ENCODE results near the gene FSD1L.

Gene FSD1L
- total RNA-seq = 14.6 to 345 (median 30.9) reads per million in 17 experiments

DNA sequence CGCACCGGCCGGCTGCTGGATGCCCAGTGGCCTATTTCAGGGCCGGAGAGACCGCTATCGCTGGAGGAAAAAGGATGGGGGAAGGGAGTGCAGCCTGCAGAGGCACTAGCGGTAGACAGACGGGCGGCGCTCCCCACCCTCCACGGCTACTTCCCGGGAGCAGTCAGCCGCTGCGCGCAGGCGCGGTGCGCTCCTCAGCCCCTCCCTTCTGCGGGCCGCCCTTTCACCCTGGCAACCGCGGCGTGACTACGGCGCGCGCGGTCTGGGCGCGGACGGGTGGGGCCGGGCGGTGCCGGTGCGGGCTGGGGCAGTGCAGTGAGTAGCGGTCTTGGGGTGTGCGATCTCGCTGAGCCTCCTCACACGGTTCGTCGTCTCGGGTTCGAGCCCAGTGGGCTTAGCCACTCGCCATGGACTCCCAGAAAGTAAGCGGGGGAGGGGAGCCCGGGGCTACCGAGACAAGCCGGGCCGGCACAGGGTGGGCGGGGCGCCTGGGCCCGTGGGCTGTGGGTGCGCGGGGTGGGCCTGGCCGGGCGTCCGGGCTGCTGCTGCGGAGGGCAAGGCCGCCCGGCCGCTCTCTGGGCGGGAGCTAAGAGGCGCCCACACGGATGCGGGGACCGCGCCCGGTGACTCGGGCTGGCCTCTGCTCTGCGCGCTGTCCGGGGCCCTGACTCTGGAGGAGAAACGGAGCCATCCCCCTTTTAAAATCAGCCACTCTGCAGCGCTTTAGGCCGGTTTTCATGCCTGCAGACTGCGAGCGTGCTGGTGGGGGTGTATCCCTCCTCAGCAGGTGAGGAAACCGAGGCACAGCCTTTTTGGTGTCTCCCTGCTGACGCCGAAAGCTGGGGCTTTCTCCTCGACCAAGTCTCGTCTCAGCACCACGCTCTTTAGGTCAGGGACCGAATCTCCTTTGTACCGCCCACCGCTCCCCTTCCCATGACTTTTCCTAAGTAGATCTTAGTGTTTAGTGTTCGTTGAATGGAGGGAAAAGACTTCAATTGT is at the start of gene FSD1L:
Gene FSD1L, plus strand, starts transcription at position 221 of the 999 bp plus-strand sequence. Its CDS starts 187 bp downstream, at position 408.
- peak; percentile 93 to 98 (median 96) for DNase-seq

- DNase-seq = no peak
Measured at GRCh38 chr9:105399117-105399516, 48.7 kb upstream of the FSD1L start.

DNA sequence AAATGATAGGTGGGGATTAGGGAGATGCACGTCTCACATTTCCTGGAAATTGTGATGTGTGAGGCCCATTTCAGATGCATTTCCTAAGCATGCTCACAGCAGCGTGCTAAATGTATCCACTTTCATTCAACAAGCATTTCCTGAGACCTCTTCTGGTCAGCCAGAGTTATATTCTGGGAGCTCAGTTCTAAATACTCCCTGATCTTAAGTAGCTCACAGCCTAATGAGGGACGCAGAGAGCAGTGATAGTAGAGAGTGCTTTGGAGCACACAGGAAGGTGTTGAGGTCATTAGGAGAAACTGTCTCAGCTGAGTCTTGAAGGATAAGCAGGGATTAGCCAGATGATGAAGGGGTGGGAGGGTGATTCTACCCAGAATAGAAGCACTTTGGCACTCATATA is 46.2 kb upstream of the FSD1L start:
- DNase-seq = no peak

GRCh38 chr9:105403552-105404248 is 44.1 kb upstream of the FSD1L start:
- no peak for DNase-seq

DNA sequence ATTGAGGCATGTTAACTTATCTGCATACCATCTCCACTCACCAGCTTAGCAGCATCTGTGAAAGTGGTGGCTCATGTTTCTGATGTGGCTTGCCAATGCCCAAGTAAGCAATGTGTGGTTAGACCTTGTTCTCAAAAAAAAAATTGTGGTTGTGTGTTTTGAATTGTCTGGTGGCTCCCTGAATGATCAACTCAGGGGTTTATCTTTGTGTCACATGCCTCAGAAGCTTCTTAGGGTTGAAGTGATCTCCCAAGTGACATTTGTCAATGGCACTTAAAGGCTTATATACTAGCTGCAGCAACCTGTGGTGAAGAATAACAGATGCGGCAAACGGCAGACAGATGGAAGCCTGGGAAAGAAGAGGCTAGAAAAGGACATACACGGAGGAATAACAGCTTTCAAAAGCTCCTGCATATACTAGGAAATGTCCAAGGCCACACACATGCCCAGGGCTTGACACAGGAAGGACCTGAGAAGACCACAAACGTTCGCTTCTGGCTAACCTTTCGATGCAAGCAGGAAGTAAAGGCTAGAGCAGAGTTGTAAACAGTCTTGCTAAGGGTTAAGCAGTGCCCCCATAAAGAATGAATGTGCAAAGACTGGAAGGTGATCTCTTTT is 42.2 kb upstream of the FSD1L start:
- DNase-seq = no peak

DNA sequence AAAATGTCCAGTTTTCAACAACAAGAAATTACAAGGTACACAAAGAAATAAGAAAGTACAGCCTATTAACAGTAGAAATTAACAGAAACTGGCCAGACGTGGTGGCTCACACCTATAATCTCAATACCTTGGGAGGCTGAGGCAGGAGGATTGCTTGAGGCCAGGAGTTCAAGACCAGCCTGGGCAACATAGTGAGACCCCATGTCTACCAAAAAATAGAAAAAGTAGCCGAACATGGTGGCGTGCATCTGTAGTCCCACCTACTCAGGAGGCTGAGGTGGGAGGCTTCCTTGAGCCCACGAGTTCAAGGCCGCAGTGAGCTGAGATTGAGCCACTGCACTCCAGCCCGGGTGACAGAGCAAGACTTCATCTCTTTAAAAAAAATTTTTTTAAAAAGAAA is 41.5 kb upstream of the FSD1L start:
- DNase-seq = no peak

DNA sequence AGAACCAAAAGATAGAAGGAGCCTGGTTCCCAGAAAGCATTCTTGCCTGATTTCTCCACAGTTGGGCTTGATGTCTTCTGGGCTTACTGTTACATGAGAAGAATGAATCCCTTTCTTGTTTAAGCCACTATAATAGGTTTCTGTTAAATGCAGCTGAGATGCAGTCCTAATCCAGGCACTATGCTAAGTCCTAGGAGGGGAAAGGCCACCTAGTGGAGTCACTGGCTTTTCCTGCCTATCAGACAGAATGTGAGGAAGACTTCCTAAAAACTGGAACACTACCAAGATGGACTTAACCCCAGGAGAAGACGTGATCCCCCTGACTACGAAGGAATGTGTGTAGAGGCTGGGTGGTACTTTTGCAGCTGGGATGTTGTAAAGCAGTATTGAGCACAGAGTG is 34.3 kb upstream of the FSD1L start:
- DNase-seq = peak in 1 of 4 experiments; percentile 16

GRCh38 chr9:105414947-105415661 is 32.7 kb upstream of the FSD1L start:
- DNase-seq = peak; percentile 53 to 76 (median 60)

- no peak for DNase-seq
Measured at GRCh38 chr9:105415662-105415980, 32.2 kb upstream of the FSD1L start.

DNA sequence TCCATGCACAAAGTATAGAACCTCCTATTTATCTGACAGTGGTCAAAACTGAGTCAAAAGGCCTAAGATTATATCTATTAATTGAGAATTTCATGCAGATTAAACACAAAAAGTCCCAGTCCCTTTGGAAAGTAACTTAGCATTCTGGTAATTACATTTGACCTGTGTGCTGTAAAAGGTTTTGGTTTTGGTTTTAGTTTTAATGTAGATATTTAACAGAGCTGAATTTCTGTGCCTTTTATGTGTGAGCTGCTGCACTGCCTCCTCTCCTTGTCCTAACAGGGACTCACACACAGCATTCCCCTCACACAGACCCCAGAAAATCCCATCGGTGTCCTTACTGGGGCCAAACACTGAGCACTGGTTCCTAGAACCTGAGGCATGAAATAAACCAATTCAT is 31.0 kb upstream of the FSD1L start:
- no peak for DNase-seq

DNA sequence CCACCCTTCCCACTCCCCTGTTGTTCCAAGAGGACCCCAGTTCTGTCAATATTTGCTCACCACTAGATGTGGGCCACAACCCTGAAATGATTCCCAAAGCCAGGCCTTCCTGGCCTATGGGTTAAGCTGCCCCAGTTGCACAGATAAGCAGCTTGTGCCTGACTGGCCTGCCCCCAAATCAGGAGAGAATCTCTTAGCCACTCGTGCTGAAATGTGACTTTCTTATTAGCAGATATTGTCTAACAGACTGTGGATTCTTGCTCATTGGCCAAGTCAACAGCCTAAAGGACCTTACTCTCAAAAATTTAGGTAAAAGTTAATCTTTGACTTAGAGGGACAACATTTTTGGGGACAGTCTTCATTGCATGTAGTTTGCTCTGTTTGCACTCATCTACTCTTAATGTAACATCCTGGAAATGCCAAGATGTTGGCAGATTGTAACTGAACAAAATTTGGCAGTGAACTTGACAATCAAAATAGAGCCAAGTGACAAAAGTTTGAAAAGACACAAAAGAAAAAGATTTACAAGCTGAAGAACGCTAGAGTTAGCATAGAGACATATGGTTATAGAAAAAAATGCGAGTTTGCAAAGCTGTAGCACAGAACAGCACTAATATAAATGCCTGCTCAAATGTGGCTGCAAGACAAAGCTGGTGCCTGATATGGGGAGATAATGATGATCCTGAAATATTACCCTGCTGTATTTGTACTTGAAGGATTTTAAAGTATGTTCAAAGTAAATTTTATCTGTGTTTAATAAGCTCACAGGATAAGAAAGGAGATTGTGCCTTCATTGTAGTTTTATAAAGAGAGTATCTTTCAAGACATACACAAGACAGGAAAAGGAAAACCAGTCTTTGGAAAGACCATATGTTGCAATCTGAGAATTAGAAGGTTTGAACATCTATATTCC is 29.0 kb upstream of the FSD1L start:
- DNase-seq = no peak

- no peak for DNase-seq
Measured at GRCh38 chr9:105419816-105420597, 27.8 kb upstream of the FSD1L start.

DNA sequence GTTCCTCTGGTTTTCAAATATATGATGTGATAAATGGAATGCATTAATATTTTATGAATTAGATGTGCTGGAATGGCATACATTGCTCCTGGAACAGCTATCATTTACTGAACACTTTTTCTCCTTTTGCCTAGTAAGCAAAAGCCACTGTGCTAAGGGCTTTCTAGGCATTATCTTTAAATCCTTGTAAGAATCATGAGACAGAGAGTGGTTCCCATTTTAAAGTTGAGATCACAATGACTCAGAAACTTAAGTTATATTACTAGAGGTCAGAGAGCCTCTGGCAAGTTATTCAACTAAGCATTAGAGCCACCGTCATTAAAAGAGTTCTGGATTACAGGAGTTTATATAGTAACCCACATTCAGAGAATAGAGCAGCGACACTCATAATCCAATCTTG is 26.7 kb upstream of the FSD1L start:
- peak; percentile 40 to 88 (median 64) for DNase-seq

- DNase-seq = peak in 1 of 4 experiments; percentile 16
Measured at GRCh38 chr9:105421864-105422263, 26.0 kb upstream of the FSD1L start.

DNA sequence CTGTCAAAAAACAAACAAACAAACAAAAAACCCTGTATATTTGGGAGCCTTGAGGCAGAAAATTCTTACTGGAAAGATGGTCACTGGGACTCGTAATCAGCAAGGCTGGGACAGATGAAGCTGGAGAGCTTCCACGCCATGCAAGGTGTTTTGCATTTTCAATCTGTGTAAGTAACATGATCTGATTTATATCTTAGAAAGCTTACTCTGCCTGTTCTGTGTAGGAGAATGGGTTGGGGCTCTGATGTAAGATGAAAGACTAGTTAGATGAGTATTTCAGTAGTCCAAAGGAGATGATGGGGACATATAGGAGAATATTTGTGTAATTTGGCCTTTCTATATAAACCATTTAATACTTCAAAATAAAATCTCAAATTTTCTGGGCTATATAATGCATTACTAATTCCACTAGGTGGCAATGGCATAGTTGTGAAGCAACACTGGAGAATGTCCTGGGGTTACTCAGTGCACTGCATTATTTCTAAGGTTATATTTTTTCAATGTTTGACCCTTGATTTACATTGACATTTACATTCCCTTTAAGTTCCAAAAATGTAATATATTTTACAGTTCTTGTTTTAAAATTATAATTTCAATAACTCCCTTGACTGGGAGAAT is 21.9 kb upstream of the FSD1L start:
- DNase-seq = peak in 2 of 4 experiments; percentile 53 to 58

- DNase-seq = no peak
Measured at GRCh38 chr9:105426657-105427056, 21.2 kb upstream of the FSD1L start.

DNA sequence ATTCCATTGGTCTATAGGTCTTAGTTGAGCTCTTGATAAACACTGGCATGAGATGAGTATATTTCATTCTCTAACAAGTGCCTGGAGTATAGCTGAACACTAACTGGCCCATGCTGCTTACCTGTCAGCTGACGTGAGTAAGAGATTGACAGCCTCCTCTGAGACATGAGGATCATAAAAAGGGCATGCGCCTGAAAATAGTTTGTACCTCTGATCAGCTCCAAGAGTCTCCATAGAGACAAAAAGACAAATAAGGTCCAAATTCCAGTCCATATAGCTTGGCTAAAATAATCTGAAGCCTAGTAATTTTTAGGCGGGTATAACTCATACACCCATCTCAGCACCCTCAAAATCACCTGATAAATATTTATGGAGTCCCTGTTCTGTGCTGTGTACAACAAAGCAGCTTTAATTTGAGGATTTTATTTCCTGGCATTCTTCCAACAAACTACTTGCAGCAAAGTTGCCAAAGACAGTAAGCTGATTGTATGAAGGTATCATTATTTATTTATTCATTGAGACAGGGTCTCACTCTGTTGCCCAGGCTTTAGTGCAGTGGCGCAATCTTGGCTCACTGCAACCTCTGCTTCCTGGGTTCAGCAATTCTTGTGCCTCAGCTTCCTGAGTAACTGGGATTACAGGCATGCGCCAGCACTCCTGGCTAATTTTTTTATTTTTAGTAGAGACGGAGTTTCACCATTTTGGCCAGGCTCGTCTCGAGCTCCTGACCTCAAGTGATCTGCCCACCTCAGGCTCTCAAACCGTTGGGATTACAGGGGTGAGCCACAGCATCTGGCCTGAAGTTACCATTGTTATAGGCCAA is 16.2 kb upstream of the FSD1L start:
- DNase-seq = no peak

DNA sequence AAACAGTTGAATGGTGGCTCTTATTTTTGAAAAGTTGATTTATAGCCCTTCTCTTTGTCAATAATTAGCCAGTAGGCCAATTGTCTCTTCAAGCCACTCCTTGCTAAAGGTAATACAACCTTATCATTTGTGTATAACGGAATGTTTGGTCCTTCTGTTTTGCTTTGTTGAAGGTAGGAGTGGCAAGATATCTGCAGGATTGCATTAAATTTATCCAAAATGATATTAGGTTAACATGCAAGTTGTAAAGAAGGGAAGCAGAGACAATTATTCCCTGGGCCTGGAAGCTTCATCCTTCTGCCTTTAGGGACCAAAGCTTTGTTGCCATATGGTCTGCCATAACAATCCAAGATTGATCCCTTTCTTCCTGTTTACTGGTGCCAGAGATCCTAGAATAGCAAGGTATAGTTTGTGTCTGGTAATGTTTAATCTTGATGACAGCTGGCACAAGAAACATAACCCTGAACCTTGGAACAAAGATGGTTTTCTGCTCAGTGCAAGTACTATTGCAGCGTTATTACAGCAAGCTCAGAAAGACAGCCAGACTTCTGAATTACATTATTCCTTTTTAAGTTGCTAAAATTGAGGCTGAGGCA is 15.5 kb upstream of the FSD1L start:
- DNase-seq = no peak

DNA sequence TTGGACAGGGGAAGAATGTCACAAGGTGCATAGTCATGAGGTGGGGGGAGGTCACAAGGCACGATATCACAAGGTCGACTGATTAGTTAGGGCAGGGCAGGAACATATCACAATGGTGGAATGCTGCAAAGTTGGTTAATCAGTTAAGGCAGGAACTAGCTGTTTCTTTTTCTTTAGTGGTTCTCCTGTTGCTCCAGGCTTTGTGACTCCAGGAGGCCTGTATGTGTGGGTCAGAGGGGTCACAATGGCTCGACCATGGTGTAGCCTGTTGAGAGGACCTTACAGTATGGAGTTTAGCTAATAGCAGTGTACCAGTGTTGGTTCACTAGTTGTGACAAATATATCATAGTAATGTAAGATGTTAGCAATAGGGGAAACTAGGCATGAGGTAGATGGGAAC is 12.4 kb upstream of the FSD1L start:
- DNase-seq = no peak
